Activated T-cell treated with anti-CD3 and anti-CD28 coated beads for 24 hours (primary cell): ENCODE results near the gene AGBL1.
"Not testable (repeated sequence)": the region's sequence is repeated elsewhere in the genome, so short reads cannot be mapped to it uniquely, and the experiment has no call there.

Source experiments
- DNase-seq: peaks from one replicate; pipeline ENCODE4 v3.0.0-alpha.2; 2020; ENCODE audit warnings: low read depth

Gene AGBL1

DNA sequence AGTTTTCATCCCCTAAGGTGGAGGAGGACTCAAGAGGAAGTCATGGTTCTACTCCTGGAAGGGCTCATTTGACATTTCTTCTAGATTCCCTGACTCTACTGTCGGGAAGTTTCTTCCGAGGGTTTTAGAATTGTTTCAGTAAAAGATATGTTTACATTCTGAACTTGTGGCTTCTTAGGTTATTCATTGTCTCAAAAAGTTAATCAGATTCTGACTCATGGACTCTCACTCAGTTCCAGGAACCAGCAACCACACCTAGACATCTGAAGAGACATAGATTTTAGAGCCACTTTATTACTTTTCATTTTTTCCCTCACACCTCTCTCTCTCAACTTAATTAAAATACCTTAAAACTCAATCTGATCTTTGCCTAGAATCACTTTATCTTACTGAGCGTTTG lies 862.6 kb downstream of the AGBL1 start:
- no peak for DNase-seq

DNA sequence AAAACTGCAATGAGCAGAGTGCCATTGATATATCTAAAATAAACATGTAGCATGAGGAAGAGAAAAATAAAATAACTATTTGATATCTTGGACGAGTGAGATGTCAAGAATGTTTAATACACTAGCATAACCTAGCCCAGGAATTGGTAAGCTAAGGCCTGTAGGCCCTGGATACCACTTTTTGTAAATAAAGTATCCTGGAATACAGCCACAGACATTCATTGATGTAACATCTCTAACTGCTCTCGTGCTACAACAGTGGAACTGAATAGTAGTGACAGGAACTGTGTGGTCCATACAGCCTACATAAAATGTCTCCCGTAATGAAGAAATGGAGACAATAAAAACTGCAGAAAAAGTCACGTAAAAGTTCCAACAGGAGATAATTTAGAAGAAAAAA lies 869.0 kb downstream of the AGBL1 start:
- no peak for DNase-seq

DNA sequence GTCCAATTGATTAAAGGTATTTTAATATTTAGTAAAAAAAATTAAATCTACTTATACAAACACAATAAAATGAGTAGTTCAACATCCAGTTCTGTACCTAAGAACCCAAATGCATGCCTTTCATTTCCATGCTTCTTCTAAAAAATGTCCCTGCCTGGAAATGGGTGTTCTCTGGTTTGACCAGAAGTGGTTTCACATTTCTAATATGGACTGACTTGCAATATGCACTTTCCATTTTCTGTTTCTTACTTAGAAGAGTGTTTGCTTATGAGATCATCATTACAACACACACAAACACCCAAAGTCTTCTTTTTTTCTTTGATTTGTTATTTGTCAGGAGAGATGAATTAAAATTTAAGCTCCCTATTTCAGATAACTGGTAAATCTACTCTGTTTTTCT lies 879.6 kb downstream of the AGBL1 start:
- no peak for DNase-seq

DNA sequence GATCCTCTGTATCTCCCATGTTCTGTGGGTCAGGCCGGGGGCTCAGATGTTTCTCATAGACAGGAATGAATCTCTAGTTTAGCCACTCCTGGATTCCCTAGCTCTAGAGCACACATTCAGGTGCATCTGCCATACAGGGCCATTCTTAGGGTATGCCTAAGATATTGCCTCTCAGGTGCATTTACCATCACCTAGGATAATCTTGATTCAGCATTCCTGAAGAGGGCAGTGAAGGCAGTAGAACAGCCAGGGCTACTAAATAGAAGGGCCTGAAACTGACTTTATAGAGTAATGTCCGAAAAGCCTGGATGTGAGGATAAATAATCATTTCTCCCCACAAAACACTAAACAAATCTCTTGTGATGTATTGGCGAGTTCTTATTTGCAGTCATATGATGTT lies 882.0 kb downstream of the AGBL1 start:
- DNase-seq = no peak

DNA sequence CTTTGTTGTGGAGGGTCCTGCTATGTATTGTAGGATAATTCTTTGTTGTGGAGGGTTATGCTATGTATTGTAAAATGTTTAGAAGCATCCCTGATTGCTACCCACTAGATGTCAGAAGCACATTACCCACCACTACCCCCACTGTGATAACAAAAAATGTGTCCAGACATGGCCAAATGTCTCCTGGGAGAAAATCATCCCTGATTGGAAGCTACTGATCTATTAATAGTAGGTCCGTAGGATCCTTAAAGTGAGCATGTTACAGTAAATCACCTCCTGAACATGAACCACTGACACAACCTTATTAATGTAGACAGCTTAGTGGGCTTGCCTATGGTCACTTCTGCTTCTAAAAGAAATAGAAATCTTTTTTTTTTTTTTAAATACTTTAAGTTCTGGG lies 884.6 kb downstream of the AGBL1 start:
- DNase-seq = no peak

DNA sequence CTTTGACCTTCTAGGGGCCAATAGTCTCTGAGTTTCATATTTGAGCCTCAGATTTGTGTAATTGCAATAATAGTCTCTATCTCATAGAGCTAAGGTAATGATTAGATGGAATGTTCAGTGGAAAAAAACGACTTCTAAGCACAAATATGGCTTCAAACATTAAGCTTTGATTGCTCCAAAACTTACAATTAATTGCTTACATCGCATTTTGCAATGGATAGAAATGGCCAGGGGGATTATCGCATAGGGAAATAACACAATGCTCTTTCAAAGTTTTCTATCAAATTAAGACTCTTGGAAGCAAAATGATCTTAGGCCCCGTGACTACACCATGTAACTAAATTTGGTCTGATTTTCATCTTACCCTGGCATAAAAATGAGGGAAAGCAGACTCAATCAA lies 888.6 kb downstream of the AGBL1 start:
- no peak for DNase-seq

DNA sequence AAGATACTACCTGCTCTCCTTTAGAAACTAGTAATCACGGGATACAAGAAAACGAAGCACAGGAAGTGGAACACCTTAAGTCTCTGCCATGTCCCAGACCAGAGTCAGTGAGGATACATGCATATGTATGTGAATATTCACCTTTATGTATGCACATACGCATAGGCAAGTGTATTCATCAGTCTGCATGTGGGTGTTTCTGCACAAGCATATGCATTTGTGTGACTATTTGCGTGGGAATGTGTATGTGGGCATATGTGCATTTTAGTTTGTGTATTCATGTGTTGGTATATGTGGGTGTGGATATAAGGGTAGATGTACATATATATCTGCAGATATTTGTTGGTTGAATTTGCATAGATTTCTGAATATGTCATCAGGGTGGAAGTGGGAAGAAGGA lies 889.7 kb downstream of the AGBL1 start:
- no peak for DNase-seq

DNA sequence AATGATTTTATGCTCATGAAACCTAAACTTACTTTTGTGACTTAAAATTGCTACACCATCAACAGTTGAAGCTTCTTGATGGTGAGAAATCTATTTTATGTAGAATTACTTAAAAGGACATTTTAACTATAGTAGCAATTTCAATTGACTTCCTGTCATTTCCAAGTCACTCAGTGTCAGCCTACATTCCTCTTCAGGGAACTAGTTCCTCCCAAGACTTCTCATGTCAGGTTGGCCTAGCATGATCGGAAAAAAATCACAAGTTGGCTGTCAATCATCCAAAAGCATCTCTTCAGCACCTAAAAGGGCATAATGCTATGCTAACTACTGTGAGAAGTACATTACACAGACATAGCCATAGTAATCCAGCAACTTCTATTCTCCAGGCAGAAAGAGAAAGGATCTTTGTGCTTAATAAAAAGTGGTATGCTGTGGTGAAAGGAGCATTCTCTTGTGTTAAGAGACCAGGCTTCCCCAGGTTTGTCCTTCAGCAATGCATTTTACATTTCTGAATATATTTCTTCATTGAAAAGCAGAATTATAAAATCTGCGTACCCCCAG lies 893.7 kb downstream of the AGBL1 start:
- no peak for DNase-seq

DNA sequence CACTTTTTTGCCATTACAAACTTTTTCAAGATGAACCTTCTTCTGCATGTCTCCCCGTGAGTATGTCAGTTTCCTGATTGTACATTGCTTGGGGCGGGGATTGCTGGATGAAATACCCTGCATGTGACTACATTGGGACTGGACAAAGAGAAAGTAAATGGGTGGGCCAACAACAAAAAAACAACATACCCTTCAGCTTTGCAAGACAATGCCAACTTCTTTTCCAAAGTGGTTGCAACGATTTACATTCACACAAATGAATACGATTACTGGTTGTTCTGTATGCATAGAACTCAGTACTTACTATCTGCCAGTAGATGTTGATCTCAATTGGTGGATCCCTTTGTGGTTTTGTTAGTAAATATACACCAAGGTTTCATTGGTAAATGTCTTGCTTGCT lies 908.4 kb downstream of the AGBL1 start:
- no peak for DNase-seq

DNA sequence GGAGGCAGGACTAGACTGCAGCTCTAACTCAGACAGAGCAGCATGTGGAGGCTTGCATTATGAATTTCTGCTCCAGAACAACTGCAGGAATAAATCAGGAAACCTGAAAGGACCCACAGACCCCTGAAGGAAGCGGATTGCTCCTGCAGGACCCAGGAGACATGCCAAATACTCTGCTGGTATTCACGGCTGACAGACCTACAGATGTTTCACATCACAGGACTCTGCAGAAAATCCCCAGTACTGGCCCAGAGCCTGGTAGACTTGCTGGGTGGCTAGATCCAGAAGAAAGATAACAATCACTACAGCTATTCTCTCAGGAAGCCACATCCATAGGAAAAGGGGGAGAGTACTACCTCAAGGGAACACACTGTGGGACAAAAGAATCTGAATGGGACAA lies 942.1 kb downstream of the AGBL1 start:
- DNase-seq = no peak

DNA sequence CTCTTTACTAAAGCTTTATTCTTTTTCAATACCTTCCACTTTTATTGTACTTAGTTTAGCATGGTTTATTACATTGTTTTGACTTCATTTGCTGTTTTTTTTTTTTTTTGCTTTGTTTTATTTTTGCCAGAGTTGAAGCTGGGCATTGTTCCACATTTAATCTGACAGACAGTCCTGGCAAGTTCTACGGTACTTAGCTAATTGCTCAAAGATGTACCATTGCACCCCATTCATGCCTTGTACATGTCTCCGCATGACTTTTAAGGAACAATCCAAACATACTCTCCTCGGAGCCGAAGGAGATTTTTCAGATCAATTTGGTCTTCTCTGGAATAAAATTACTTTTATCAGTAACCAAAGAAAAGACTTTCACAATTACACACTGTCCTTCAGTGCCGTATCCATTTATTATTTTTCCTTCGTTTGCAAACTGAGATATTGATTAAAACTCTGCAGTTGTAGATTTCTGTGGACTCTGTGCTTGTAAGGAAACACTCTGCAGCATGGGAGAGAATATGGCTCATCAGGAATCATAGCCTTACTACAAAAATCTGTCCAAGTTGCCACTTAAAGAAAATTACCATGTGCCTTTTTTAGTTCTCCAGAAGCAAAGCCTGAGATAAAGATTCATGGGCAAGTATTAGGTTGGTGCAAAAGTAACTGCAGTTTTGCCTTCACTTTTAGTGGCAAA lies 952.0 kb downstream of the AGBL1 start:
- DNase-seq = no peak

DNA sequence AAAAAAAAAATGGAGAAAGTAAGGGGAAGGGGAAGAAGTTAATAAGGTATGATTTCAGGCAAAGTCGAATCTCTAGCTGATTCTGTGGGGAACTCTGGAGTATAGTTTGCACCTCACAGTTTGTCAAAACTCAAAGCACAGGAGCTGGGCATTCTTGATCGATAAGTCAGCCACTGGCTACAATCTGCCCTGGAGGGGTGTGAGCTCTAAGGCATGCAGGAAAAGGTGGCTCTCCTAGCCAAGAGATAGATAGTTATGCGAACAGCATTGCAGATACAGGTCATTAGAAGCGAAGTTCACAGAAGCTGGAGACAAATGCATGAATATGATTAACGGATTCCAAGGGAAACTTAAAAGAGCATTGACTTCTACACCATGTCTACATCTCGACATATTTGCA lies 952.6 kb downstream of the AGBL1 start:
- no peak for DNase-seq

DNA sequence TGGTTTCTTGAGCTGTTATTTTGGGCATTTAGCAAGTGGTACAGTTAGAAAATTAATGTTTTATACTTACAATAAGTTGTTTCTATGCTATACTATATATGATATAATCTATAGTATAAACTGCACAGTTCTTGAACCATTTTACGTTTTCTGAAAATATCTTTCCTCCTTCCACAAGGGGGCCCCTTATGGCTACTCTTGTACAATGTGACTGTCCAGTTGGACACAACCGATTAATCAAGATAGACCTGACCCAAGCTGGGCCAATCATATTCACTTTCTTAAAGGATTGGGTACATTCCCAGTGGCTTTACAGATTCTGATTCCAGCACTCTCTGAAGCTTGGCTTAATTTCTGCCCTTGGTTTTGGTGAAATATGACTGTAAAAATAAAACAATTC lies 953.4 kb downstream of the AGBL1 start:
- no peak for DNase-seq

DNA sequence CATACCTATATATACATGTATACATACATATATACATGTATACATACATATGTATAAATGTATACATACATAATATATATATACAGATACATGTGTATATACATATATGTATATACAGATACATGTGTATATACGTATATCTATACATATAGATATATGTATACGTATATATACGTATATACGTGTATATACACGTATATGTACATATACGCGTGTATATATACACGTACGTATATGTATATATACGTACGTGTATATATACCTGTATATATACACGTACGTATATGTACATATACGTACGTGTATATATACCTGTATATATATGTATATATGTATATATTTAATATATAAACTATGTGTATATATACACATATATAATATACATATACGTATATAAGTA lies 955.2 kb downstream of the AGBL1 start:
- no peak for DNase-seq

DNA sequence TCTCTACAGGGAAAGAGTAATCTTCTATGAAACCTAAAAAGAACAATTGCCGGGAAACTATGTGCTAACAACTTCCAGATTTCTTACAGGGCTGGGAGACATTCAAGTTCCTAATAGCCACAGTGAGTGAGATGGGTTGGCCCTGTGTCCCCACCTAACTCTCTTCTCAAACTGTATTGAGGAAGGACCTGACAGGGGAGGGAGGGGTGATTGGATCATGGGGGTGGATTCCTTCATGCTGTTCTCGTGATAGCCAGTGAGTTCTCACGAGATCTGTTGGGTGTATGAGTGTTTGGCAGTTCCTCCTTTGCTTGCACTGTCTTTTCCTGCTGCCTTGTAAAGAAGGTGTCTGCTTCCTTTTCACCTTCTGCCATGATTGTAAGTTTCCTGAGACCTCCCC lies 958.7 kb downstream of the AGBL1 start:
- no peak for DNase-seq

DNA sequence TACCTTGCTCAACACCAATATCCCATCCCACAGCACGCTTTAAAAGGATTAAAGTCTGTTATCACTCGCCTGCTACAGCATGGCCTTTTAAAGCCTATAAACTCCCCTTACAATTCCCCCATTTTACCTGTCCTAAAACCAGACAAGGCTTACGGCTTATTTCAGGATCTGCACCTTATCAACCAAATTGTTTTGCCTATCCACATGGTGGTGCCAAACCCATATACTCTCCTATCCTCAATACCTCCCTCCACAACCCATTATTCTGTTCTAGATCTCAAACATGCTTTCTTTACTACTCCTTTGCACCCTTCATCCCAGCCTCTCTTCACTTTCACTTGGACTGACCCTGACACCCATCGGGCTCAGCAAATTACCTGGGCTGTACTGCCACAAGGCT lies 962.9 kb downstream of the AGBL1 start:
- not testable (repeated sequence) for DNase-seq

DNA sequence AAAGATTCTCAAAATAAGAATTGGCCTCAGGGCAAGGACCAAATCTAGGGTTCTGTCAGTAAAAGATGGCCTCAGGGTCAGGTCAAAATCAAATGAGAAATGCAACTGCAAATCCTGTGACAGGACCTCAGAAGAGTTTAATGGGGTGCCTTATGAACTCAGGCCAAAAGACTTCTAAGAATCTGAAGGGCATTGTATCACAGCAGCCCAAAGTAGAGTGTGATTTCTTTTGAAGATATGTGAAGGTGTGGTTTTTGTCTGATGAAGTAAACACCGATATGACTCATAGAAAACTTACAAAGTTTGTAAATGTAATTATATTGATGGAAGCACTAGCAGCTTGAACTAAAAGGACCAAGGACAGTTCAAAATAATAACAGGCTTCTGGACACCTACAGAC lies 966.1 kb downstream of the AGBL1 start:
- DNase-seq = no peak

DNA sequence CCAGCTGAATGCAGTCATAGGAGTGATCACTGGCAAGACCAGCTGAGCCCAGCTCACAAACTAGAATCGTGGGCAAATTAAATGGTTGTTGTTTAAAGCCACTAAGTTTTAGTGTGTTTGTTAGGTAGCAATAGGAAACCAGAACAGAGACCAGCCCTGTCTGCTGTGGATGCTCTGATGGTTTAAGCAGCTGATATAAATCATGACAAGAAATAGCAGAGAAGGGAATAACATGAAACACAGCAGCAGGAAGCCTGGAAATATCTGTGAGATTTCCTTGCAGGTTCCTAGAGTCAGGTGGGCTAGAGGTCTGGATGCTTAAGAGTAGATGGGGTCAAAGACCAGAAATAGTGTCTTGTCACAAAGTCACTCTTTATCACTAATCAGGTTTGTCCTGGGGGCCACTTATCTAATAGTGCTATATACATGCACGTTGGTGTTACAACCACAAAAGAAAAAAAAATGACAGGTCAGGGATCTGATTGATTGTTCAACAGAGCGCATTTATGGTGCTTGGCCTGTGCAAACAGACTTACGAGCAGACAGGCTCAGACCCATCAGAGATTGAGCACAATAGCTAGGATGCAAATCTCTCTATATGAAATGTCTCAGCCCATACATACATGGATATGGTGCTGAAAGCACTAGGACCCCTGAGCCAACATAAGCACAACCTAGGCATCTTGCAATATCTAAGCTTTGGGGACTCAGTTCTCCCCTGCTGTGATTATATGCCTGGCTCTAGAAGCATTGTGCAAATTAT lies 967.7 kb downstream of the AGBL1 start:
- DNase-seq = no peak
